Osteocyte (in vitro differentiated cells): ENCODE data around the gene OR4D1. TPM values are rescaled to one million over a fixed set of nuclear protein-coding genes. Genes with fewer than 3 reads are reported as not detected.
"Not testable (repeated sequence)": the region's sequence is repeated elsewhere in the genome, so short reads cannot be mapped to it uniquely, and the experiment has no call there.

ENCODE experiments used
- DNase-seq: peaks from one replicate; pipeline ENCODE4 v3.0.0; 2021; ENCODE audit warnings: mixed read lengths; ENCODE audit not compliant: unreplicated experiment; ENCODE audit errors: extremely low spot score
- H3K27ac Mint-ChIP-seq: one replicate; pipeline ENCODE4 v1.8.0; 2021; ENCODE audit warnings: mild to moderate bottlenecking, mixed read lengths; ENCODE audit not compliant: unreplicated experiment
- H3K27me3 Mint-ChIP-seq: one replicate; pipeline ENCODE4 v1.8.0; 2021; ENCODE audit warnings: mixed read lengths; ENCODE audit not compliant: unreplicated experiment
- H3K36me3 Mint-ChIP-seq: one replicate; pipeline ENCODE4 v1.8.0; 2021; ENCODE audit warnings: mixed read lengths; ENCODE audit not compliant: unreplicated experiment
- H3K4me1 Mint-ChIP-seq: one replicate; pipeline ENCODE4 v1.8.0; 2021; ENCODE audit warnings: mixed read lengths; ENCODE audit not compliant: unreplicated experiment
- H3K4me3 Mint-ChIP-seq: one replicate; pipeline ENCODE4 v1.8.0; 2021; ENCODE audit warnings: mild to moderate bottlenecking, moderate library complexity, mixed read lengths; ENCODE audit not compliant: unreplicated experiment
- H3K9me3 Mint-ChIP-seq: one replicate; pipeline ENCODE4 v1.8.0; 2021; ENCODE audit warnings: mixed read lengths; ENCODE audit not compliant: unreplicated experiment
- CTCF ChIP-seq: fragments of 200-600 bp; sonication (generic); IDR thresholded peaks from 2 replicates; pipeline ENCODE4 v1.5.0; 2021; ENCODE audit warnings: antibody characterized with exemption, mild to moderate bottlenecking, moderate library complexity
- total RNA-seq: library from RNA; stranded (reverse); gene quantifications from 2 replicates; pipeline ENCODE4 v1.2.1, GENCODE V29; 2021

The OR4D1 gene
- total RNA-seq, 1 donor from 2014 or later: 0.11 TPM

- Mint-ChIP-seq H3K9me3 (no peaks in the 10 kb centered on the region), H3K27me3 (peaks cover 58% of the 10 kb centered on the region)
Measured at GRCh38 chr17:58136669-58137279, 11.4 kb upstream of the OR4D1 start.

GRCh38 chr17:58141505-58141904 is 6.7 kb upstream of the OR4D1 start:
- H3K27ac Mint-ChIP-seq: no peak overlapping the region
- peaks cover 49% of the 10 kb centered on the region for H3K27me3 Mint-ChIP-seq
- no peaks in the 10 kb centered on the region for H3K4me1 Mint-ChIP-seq

More at GRCh38 chr17:58136669-58137279, 11.4 kb upstream of the OR4D1 start:
- H3K4me1 Mint-ChIP-seq: no peaks in the 10 kb centered on the region
- no peak for DNase-seq
- H3K4me3 Mint-ChIP-seq: no peak overlapping the region
- TF ChIP-seq CTCF: peak; percentile 38
- H3K36me3 Mint-ChIP-seq: no peaks in the 10 kb centered on the region
- H3K27ac Mint-ChIP-seq: no peak overlapping the region

GRCh38 chr17:58143335-58143734 is 4.8 kb upstream of the OR4D1 start:
- DNase-seq, H3K27ac Mint-ChIP-seq, H3K4me1 Mint-ChIP-seq, H3K4me3 Mint-ChIP-seq, H3K36me3 Mint-ChIP-seq: not testable (repeated sequence)
- H3K27me3 Mint-ChIP-seq: peaks cover 39% of the 10 kb centered on the region
- peaks cover 20% of the 10 kb centered on the region for H3K9me3 Mint-ChIP-seq

More at GRCh38 chr17:58141505-58141904, 6.7 kb upstream of the OR4D1 start:
- Mint-ChIP-seq H3K36me3 (no peaks in the 10 kb centered on the region), H3K4me3 (no peak overlapping the region), H3K9me3 (peaks cover 19% of the 10 kb centered on the region)
- no peak for DNase-seq
- TF ChIP-seq CTCF: no peak

- H3K27ac Mint-ChIP-seq: no peak overlapping the region
- H3K27me3 Mint-ChIP-seq: peaks cover 40% of the 10 kb centered on the region
- H3K9me3 Mint-ChIP-seq: peaks cover 20% of the 10 kb centered on the region
- H3K4me1 Mint-ChIP-seq: no peaks in the 10 kb centered on the region
- no peak for TF ChIP-seq CTCF
- no peak for DNase-seq
- H3K36me3 Mint-ChIP-seq: no peaks in the 10 kb centered on the region
- H3K4me3 Mint-ChIP-seq: no peak overlapping the region
Measured at GRCh38 chr17:58144801-58145200, 3.4 kb upstream of the OR4D1 start.

GRCh38 chr17:58148609-58149008 is 425 bp downstream of the OR4D1 start:
- no peak for TF ChIP-seq CTCF
- DNase-seq: no peak
- Mint-ChIP-seq H3K4me1 (no peaks in the 10 kb centered on the region), H3K27ac (no peak overlapping the region), H3K36me3 (no peaks in the 10 kb centered on the region), H3K27me3 (peaks cover 61% of the 10 kb centered on the region), H3K9me3 (peaks cover 20% of the 10 kb centered on the region), H3K4me3 (no peak overlapping the region)
